ENCODE results near the gene IGSF22.

DNA sequence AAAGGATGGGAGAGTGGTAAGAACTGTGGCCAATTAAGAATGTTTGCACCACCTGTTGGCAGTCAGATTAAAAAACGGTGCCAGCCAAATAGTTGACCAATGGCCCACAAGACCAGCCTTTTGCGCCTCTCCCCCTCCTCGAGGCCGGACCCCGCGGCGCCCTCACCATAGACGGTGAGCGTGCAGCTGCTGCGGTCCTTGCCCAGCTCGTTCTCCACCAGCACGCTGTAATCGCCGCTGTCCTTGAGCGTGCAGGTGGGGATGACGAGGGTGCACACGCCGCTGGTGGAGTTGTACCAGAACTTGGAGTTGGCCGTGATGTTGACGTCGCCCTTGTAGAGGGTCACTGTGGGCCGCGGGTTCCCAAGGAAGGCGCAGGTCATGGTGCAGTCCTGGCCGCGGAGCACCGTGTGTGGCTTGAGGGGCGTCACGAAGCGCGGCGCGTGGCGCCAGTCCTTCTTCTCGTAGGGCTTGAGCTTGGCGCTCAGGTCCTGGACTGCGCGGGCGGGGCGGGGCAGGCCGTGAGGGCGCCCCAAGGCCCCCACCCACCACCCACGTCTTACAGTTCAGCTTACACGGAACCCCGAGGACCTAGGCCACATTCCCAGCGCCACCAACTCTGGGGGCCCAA, 20.2 kb downstream of the IGSF22 start:
- no peak for TF ChIP-seq CTCF (tag by site-specific recombination; IDR thresholded peaks at IDR 0.05)
- no peak for TF ChIP-seq ZNF221 (tag by site-specific recombination; IDR thresholded peaks at IDR 0.05; ENCODE audit: borderline replicate concordance)
- TF ChIP-seq, protein P1, sequence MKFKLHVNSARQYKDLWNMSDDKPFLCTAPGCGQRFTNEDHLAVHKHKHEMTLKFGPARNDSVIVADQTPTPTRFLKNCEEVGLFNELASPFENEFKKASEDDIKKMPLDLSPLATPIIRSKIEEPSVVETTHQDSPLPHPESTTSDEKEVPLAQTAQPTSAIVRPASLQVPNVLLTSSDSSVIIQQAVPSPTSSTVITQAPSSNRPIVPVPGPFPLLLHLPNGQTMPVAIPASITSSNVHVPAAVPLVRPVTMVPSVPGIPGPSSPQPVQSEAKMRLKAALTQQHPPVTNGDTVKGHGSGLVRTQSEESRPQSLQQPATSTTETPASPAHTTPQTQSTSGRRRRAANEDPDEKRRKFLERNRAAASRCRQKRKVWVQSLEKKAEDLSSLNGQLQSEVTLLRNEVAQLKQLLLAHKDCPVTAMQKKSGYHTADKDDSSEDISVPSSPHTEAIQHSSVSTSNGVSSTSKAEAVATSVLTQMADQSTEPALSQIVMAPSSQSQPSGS (tag by site-specific recombination; IDR thresholded peaks at IDR 0.05; ENCODE audit: low read depth): no peak
- no peak for TF ChIP-seq ZNF558 (tag by site-specific recombination; IDR thresholded peaks at IDR 0.05)
- no peak for TF ChIP-seq ZNF138 (tag by site-specific recombination; IDR thresholded peaks at IDR 0.05; ENCODE audit: borderline replicate concordance)
- TF ChIP-seq ZNF350 (tag by site-specific recombination; IDR thresholded peaks at IDR 0.05): no peak
- TF ChIP-seq ZBTB8A (tag by site-specific recombination; IDR thresholded peaks at IDR 0.05): no peak
- TF ChIP-seq GLI4 (tag by site-specific recombination; IDR thresholded peaks at IDR 0.05): no peak
- no peak for TF ChIP-seq KLF1 (tag by site-specific recombination; IDR thresholded peaks at IDR 0.05)
- TF ChIP-seq ZIC2 (tag by site-specific recombination; IDR thresholded peaks at IDR 0.05): no peak
- no peak for TF ChIP-seq ZNF449 (tag by site-specific recombination; IDR thresholded peaks at IDR 0.05)
